T-helper 2 cell treated with Interferon-gamma antibody and Interleukin-4, amounts not matched to agents 100 ng/mL and 5 ng/mL, for 36 hours (primary cell): ENCODE measurements around the gene ETV7. TPM values are rescaled to one million over a fixed set of nuclear protein-coding genes. Genes with fewer than 3 reads are reported as not detected.
"Not testable (repeated sequence)": the region's sequence is repeated elsewhere in the genome, so short reads cannot be mapped to it uniquely, and the experiment has no call there.

Source experiments
- intact Hi-C: fragments of 100-400 bp; cut with micrococcal nuclease; formaldehyde crosslinking; loops from one replicate; pipeline ENCODE4 v1.15.1; 2023
- total RNA-seq: library from RNA; stranded (reverse); gene quantifications from 2 replicates; pipeline ENCODE4 v1.2.3, GENCODE V29; 2022

ETV7 gene
- total RNA-seq, 1 donor from 2014 or later = 2.7 TPM

DNA sequence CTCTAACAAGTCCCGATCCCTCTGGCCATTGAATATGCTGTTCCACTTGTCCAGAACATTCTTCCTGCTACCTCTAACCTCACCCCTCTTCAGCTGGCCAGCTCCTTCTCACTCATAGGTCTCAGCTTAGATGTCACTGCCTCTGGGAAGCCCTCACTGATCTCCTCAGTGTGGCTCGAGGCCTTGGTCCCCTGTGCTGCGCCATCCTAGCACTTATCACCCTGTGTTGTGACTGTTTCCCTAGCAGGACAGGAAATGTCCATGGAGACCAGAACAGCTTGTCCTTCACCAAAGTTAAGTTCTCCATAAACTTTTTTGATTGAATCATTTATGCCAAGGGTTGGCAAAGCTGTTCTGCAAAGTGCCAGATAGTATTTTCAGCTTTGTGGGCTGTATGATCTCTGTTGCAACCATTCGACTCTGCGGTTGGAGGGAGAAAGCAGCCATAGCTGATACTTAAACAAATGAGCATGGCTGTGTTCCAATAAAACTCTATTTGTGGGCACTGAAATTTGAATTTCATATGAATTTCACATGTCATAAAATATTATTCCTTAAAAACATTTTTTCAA lies 44.3 kb downstream of the ETV7 start:
- intact Hi-C loops = loop anchor here (5.0 kb wide), 1 partner anchor 414 kb away; no protein-coding TSS in a partner anchor

DNA sequence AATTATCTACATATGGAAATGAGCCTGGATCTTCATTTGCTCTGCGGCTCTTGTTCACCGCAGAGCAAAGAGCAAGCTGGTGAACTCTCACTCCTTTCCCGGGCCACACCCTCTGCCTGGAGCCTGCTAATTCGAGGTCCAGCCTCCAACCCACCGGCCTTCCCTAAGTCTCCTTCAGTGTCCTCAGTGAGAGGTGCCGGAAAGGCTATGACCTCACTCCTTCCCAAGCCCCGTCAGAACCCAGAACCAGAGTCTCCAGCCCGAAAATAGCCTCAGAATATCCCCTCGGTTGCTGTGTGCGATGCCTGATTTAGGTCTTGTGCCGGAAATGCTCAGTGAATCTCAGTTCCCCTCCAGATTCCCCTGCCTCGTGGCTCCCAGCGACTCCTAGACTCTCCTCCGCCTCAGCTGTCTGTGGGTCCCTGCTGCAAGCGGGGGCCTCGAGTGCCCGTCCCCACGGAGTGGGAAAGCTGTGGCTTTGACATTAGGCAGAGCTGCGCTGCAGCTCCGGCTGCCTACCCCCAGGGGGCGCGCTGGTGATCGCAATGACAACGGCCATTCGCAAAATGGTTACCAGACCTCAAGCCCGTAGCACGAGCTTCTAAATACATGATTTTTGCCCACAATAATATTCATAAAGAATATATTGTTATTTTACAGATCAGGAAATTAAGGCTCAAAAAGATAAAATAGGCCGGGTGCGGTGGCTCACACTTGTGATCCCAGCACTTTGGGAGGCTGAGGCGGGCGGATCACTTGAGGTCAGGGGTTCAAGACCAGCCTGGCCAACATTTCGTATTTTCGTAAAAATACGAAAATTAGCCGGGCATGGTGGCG lies 46.6 kb downstream of the ETV7 start:
- intact Hi-C loops = loop anchor here (2.0 to 5.0 kb wide), 2 partner anchors 20 to 416 kb away; no protein-coding TSS in a partner anchor

DNA sequence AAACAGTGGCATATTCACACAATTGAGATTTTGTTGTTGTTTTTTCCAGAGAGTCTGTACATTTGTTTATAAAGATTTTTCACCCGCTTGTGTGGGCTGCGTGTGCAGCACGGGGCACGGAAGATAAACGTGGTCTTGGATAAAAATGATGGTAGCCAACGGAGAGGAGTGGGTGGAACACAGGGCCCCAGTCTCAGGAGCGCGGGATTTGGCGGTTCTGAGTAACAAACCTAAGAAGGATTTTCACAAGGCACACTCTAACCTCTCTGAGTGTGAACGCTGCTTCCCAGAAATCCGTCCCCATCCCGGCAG lies 47.2 kb downstream of the ETV7 start:
- intact Hi-C loops = loop anchor here (2.0 to 5.0 kb wide), 2 partner anchors 21 to 417 kb away; no protein-coding TSS in a partner anchor

DNA sequence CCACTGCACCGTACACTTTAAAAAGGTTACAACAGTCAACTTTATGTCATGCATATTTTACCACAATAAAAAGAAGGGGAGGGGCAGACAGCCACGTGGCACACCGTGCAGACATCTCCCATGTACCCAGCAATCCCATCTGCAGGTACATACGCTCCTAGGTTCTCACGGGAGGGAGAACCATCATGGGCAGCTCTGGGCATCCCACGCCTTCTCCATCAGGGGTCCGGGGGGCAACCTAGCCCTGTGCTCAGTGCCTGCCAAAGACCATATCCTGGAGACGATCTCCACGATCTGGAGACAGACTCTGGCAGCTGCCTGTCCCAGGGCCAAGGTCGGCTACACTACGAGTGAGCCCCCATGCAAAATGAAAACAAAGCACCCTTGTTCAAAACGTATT lies 48.3 kb downstream of the ETV7 start:
- intact Hi-C loops = no loop called here

DNA sequence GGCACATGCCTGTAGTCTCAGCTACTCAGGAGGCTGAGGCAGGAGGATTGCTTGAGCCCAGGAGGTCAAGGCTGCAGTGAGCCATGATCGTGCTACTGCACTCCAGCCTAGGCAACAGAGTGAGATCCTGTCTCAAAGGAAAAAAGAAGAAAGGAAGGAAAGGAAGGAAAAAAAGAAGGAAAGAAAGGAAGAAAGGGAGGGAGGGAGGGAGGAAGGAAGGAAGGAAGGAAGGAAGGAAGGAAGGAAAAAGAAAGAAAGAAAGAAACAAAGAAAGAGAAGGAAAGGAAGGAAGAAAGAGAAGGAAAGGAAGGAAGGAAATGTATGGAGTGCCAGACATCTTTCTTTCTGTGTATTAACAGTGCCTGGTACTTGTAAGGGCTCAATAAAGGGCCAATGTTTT lies 49.2 kb downstream of the ETV7 start:
- intact Hi-C loops = not testable (repeated sequence)

DNA sequence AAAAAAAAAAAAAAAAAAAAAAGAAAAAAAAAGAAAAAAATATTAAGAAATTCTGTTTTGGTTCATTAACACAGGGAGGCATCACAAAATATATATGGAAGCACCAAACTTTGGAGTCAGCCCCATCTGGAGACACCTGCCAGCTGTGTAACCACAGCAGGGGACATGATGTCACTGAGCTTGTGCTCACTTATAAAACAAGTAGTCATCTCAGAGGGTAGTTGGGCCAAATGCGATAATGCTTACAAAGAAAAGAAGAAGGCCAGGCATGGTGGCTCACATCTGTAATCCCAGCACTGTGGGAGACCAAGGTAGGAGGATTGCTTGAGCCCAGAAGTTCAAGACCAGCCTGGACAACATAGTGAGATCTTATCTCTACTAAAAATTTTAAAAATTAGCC lies 49.7 kb downstream of the ETV7 start:
- intact Hi-C loops = no loop called here

DNA sequence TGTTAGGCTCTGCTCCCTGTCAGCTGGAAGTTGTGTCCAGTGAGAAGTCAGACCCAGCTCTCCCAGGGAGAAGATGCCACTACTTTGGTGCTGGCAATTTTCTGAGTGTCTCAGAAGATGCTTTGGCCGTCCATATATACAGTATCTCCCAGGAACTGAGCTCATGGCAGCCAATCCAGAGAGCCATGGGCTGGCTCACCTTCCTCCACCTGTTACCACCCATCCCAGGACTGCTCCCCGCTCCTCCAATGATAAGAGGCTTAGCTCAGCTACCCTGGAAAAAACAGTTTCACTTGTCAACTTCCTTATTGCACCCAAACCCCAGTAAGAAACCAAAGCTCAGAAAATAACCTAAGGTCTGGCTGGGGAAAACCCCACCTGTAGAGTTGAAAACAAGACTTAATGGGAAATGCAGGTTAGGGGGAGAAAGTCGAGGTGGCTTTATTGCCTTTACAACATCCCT lies 50.7 kb downstream of the ETV7 start, which contains the start of gene BNIP5:
BNIP5 (minus strand) TSS at position 110 of the 463 bp plus-strand sequence. CDS start 6,198 bp downstream, outside the sequence.
- intact Hi-C loops = no loop called here

DNA sequence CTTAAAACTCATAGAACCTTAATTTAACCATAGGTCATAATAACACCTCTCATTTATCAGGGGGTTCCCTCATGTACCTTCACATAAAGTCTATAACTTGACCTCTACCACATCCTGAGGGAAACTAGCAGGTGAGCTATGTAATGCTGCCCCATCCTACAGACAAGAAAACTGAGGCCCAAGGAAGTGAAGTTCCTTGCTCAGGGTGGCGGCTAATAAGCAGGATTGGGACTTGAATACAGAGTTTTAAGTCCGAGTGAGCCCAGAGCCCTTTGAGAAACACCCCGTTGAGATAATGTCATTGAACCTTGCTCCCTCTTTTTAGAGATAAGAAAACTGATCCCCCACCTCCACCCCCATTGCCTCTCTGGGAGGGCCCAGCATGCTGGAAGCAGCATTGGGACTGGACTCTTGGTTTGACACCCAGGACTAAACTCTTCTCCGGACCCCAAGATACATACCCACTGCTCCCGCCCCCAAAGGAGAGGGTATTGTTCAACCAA lies 51.2 kb downstream of the ETV7 start:
- intact Hi-C loops = no loop called here

DNA sequence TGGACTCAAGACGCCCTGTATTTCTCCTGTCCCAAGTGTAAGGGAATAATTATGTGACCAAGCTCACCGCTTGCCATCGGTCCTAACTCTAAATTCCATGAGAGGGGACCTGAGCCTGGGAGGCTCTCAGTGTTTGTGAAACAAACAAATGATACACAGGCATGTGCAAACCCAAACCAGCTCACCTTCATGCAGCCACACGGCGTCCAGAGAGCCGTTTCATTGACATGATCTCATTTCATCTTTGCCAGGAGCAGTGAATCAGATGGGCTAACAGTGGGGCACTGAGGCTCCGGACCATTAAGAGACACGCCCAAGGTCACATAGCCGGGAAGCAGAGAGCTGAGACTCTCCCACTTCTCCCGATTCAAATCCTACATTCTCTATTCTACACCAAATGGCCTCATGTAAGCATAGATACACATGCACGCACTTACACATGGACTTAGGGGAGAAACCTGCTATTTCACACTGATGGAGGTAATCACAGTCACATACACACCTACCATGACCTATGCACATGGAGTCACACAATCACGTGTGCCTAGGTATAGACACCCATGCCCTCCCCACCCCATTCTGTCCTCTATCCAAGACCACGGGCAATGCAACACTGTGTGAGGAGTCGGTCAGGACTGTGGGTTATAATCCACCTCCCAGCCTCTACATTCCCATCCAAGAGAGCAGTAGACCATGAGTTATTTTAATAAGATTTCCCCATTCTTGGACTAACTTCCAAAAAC lies 51.8 kb downstream of the ETV7 start:
- intact Hi-C loops = no loop called here

DNA sequence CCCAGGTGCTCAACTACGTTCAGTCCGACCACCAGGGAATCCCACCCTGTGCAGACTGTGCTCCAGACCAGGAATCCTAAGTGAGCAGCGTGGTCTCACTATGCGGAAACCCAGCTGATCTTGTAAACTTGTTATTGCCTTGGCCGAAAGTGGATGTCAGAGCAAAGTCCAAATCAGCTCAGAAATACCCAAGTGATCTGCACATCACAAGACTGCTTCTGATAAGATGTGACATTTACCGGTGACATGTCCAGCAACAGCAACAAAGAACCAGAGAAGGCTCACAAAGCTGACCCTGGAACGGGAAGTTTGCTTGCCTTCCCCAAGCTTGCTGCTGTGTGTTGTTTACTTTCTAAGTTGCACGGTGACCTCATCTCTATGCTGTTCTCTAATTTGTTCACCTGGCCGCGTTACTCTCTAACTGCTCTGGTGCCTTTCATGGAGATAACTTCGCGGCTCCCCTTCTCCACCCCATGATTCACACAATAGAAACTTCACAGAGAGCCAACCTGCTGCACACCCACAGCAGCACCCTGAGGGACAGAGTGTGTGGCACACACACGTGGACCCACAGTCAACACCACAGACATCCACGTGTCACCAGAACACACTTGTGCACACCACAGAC lies 52.5 kb downstream of the ETV7 start:
- intact Hi-C loops = no loop called here

DNA sequence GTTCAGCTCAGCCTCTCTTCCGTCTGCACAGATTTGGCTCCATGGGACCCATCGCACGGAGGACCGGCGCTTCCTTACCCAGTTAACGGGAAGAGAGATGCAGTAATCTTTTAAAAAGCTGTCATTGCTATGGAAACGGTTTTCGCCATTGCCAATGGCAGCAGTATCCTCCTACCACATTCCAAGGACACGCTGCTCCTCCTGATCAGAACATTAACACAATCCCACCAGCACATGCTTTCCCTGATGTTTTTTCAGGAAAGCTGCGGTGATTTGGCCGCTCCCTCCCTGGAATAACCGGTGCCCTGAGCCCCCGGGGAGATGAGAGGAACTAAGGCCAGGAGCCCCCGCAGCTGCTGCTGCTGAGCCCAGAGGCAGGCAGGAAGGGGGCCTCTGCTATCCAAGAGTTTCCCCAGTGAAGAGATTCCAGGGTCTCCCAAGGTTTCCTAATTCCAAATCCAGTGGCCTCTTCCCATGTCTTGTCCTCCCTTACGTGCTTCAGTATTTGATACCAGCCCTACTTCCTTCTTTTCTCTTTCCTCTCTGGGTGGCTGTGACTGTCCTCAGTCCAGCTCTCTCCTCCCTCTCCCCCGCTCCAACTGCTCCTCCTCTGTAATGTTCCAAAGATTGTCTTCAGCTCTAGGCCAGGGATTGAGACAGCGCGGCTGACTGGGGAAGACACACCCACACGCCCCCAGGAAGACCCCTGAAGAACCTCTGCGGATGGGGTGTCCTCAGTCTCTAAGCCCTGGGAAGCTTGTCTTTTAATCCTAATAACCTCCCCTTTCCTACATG lies 53.3 kb downstream of the ETV7 start:
- intact Hi-C loops = no loop called here

DNA sequence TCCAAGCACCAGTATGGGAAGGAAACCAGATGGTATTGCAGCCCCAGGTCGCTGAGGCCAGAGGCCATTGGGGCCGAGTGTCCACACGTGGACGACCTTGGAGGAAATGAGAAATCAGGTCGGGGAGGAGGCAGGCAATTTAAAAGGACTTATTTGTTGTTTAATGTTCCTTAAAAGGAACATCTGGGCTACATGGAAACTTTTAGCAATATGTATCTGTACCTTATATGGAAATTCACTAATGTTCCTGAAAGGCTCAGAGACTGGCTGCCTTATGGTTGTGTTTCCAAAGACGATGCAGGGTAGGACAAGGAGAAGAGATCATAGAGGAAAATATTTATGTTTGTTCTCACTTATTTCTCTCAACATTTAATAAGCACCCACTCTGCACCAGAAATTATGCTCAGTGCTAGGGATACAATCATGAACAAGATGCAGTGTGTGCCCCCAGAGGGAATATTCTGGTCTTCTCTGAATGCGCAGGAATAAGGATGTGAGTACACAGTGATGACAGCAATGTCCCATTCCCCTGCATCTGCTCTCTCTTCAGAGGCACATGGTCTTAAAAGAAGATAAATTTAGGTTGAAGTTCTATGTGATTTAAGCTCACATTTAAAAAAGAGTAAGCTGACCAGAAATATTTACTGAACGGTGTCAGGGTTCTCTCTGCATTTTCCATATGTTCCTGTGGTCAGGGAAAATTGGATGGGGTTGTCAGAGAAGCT lies 54.1 kb downstream of the ETV7 start:
- intact Hi-C loops = no loop called here

DNA sequence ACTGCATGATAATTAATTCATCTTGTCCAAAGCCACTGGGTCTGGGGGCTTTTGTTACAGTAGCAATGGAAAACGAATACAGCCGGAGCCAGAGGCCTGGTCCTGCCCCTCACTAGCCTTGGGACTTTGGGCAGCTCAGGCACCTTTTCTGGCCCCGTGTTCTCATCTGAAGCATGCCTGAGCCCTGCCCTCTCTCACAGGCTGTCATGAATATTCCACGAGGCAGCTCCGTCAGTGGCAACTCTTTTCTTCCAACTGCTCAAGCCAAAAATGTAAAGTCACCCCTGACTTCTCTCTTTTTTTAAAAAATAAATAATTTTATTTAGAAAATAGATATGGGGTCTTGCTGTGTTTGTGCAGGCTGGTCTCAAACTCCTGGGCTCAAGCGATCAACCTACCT lies 56.1 kb downstream of the ETV7 start:
- intact Hi-C loops = no loop called here

DNA sequence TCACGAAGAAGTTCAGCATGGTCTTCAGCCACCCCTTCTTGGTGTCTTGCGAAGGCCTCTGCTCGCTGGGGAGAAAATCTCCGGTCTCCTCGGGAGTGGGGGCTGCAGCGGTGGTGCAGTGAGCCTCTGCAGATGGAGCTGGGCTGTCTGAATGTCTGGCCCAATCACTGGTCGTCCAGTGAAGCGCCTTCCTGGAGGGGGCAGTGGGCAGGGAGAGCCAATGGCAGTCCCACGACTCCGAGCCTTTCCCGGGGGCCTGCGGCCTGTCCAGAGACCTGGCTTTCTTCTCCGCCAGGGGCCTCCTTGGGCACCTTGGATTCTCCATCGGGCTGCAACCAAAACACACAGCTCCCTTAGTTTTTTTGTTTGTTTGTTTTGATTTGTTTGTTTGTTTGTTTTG lies 57.1 kb downstream of the ETV7 start:
- intact Hi-C loops = no loop called here

DNA sequence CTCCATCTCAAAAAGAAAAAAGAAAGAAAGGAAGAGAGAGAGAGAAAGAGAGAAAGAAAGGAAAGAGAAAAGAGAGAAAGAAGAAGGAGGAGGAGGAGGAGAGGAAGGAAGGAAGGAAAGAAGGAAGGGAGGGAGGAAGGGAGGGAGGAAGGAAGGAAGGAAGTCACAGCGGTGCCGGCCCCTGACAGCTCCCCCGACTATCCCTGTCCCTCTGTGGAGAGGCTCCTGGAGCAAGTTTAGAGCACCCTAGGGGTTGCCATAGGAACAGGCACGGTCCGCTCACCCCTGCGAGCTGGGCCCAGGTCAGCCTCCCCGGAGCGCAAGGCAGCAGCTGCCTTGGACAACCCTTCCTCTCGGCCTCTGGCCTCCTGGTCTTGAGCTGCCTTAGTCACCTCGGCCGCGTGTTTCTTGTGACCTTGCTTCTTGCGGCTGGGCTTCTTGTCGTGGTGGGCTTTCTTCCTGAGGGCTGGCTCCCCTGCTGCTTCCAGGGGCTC lies 57.6 kb downstream of the ETV7 start:
- intact Hi-C loops = no loop called here

DNA sequence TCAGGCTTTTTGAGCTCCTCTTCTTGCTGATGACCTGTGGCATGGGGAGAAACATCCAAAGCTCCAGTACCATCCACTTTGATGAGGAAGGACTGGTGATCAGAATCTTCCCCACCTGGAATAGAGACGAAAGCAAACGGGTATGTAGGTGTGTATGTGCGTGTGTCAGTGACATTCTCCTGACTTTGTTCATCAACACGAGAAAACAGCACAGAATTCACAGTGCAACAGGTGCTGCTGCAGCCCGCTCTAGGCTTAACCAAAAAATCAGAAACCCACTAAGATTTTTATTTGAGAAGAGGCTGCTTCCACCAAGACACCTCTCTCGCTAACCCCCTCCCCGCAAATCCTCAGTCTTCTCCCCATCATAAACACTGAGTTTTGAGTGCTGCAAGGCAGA lies 58.9 kb downstream of the ETV7 start:
- intact Hi-C loops = no loop called here

DNA sequence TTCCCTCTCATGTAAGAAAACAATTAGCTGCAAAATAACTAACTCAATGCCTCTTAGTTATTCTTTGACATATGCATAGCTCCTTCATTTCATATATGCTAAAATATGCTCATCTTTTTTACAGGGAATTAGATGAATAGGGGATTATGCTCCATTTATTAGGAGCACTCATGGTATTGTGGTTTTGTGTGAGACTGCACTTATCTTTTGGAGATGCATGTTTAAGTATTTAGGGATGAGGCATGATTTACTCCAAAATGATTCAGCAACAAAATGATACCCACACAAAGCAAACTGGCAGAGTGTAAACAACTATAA lies 59.6 kb downstream of the ETV7 start:
- intact Hi-C loops = no loop called here

DNA sequence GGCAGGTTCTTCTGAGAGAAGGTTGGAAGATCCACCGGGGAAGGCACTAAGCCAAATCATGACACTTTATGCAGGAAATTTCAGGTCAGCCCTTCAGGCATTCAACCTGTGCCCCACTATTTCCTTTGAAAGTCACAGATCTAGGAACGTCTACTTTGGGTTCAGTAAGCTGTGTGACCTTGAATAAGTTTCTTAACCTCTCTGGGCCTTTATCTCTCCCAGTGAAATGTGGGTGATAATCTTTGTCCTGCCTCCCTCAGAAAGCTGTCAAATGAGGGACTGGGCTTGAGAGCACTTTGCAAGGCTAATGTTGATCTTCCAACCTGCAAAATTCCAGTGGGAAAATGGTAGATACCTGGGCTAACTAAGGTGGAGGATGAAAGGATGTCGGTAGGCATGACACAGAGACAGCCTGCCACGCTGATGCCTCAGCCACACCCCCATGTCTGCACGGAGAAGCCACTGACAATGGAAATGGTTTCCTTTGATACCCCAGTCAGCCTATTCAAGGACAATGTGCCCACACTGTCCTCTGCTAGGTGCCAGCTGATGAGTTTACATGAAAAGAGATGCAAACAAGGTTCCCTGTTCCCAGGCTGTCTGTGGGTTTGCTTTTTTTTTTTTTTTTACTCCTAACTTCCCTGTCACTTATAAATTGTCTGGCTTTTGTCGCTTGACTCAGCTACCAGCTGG lies 60.1 kb downstream of the ETV7 start:
- intact Hi-C loops = no loop called here

DNA sequence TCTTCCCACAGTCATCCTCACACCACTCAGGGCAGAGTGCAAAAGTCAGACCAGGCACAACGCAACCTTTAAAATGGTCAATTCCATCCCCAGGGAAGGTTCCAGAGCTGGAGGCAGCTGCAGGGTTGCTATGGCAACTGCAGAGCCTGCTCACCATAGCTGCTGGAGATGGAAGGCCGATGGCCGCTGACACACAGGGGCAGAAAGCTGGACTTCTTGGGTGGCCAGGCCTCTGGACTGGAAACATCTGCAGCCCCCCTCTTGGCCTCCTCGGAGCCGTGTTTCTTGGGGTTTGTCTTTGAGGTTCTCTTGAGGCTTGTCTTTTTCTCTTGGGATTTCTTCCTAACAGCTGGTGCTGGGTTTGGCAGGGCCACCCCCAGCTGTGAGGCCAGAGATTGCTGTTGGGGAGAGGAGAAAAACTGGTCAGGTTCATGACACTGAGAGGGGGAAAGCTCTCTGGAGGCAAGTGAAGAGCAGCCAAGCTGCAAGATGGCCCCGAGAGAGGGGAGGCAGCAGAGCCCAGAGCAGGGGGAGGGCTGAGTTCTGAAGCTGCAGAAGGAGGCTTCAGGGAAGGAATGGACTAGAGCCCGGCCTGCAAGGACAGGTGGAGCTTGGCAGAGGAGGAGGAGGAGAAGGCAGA lies 61.0 kb downstream of the ETV7 start:
- intact Hi-C loops = no loop called here
